HG03354 (cell line): ENCODE results near the gene PTPRG.

Experiments used
- ATAC-seq: cut with Tn5 transposase; IDR thresholded peaks from one replicate; pipeline ENCODE4 v1.9.1; 2021; ENCODE audit warnings: mild to moderate bottlenecking; ENCODE audit not compliant: unreplicated experiment, poor library complexity, severe bottlenecking

The PTPRG gene

DNA sequence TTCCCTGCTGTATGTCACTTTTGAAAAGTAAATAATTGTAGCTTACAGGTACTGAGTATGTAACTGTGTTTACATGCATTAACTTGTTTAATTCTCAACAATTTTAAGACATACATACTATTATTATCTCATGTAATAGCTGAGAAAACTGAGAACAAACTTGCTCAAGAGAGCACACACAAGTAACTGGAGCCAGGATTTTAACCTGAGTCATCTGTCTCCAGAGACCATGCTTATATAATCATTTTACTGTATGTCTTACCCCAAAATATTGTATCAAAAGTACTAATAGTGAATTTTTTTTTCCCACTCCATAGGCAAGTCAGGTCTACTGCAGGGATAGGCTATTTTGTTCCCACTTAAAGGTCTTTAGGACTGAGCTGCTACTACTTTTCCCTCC, 716.6 kb downstream of the PTPRG start:
- no peak for ATAC-seq

DNA sequence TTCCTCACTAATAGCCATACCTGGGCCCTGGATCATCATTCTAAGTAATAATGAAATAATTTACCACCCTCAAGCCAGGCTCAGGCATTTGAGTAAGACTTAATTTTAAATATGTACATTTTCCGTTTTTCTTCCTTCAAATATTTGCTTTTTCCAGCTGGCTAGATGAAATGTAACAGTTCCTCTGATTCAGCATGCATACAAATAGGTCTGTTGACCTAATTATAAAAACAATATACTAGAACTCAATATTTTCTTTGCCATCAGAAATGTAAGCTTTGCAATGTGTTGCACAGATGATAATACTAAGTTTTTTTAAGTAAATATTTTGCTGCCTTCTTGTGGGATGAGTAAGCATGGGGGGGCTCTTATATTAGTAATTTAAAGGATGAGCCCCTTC, 720.4 kb downstream of the PTPRG start:
- no peak for ATAC-seq

DNA sequence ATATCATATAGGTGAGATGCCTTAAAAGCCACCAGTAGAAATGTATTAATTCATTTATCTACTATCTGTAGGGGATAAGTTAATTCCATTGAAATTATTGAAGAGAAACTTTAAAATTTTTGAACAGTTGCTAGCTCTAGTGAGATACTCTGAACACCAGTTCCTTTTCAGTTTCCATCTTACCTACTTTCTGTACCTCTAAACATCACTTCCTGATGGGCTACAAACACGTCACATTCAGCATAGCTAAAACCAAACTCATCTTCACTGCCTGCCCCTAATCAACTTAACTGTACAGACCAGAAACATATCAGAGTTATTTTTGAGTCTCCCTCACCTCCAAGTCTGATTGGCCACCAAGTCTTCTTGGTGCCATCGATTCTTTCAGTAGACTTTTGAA, 723.1 kb downstream of the PTPRG start:
- no peak for ATAC-seq

DNA sequence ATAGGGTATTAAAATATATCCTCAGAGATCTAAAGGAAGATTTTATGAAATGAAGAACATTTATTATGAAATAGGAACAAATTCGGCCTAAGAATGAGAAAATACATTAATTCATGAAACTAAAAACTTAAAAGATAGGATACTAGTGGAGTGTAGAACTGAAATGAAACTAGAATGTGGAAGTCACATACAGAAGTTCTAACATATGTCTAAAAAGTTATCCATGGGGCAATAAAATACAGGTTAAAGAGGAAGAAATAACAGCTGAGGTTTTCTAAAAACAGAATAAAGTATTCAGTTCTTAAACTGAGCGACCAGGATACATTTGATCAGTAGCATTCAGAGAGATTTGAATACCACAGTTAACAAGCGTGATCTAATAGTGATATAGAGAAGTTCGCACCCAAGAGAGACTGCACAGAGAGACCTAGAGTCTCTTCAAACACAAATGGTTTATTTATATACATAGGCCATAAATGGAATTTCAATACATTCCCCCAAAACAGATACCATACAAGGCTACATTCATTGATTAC, 726.1 kb downstream of the PTPRG start:
- no peak for ATAC-seq

DNA sequence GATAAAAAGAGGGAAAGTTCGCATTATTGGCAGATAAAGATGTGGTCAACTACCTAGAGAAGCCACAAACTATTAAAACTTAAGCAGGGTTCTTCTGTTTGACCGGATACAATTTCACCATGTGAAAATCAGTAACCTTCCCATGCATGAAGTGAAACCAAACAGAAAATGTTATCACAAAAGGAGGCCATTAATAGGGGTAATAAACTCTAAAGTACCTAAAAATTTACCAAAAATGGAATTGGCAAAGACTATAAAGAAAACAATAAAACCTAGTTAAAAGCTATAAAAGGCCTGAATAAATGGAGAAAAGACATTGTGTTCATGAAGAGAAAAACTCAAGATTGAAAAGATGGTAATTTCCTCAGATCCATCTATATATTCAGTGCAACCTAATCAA, 728.6 kb downstream of the PTPRG start:
- ATAC-seq, result no peak

DNA sequence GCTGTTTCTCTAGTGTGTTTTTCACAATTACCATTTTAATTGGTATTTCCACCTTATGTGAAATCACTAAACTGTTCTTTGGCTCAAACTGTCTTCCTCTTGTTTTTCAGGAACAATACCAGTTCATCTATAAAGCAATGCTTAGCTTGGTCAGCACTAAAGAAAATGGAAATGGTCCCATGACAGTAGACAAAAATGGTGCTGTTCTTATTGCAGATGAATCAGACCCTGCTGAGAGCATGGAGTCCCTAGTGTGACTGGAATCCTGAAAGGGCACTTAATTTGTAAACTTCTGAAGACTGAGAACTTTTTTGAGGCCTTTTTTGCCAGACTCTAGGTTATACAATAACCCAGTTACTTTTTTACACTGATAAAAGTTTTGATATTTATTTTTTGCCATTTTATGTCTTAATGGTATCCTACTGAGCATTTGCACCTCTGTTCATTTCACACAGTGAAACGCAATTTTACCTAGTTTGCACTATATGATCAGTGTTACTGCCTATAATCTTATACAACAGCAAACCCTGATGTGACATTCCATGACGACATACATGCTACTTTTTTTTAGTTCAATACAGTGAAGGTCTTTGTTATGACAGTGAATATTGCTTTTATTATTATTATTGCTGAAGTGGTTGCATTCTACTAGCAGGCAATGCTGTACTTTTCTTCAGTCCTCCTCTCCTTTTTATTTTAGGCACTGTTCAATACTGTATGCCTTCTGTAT, 731.8 kb downstream of the PTPRG start:
- ATAC-seq, result no peak

DNA sequence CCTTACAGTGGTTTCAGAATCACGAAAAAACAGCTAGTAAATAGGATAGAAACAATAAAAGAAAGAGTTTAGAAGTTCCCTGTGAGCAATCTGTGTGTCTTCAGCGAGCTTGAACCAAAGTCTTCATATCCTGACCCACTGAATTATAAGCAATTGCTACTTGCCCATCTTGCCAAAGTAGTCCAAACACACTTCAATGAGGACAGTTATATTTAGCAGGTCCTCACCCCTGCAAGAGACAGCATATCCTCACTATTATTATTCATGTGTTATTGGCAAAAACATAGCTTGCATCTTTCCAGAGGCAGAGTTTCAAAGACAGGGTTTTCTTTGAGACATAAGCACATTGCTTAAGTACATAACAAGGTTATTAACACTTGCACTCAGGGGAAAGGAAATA, 734.2 kb downstream of the PTPRG start:
- no peak for ATAC-seq

DNA sequence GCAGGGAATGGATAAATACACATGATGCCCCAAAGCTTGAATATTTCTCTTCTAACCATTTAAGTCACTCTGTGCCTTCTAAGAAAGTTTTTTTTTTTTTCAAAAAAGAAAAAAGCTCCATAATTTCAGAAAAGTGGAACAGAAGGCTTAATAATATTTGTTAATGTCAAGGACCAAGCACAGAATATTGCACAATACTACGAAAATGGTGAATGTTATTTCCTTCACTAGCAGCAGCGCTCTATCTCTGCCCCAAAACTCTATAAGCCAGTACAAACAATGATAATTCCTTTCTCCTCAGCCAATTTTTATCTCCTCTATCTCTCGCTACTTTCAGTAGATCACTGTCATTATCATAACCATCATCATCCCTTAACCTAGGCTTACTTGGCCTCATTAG, 739.2 kb downstream of the PTPRG start:
- ATAC-seq, result no peak

DNA sequence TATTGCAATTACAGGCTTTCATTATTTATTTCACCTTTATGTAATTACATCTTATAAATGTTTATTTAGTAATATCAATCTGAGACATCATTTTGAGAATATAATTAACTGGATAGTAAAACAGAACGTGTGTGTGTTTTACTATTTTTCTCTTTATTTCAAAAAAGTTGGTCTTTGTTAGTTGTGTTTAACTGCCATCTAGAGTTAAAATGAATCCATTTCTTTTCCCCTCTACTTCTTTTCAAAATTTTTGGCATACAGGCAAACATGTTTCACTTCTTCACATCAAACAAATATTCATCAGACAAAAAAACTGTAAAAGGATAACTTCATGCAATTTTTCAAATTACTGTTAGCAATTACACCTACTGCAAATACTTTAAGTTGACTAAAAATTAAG, 750.8 kb downstream of the PTPRG start:
- no peak for ATAC-seq

DNA sequence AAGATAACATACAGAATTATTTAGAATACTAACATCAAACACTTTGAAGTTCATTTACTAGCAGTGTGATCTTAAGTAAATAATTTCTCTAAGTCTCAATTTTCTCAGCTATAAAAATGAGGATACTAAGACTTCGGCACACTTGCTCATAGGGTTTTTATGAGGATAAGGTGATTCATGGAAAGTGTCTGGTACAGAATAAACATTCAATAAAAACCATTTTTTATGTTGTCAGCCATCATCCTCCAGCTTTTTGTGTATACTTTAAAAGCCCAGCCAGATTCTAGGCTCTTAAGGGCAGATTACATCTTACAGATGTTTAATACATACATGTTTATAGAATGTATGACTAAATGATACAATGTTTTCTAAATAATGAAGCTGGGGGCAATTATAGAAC, 755.2 kb downstream of the PTPRG start:
- no peak for ATAC-seq

DNA sequence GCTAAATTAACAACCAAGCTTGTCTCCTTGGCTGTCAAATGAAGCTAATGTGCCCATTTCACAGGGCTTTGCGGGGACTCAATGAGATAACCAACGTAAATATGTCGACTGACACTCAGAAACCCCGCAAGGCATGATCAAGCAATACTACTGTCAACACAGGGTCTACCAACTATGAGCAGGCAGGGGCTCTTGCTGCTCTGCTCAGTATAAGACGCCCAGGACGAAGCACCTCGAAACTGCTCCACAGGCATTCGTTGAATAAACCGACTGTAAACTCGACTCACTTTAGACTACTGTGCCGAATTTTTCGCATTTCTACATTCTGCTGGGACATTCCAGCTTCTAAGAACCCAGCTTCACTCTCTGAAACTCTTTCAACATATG, 757.0 kb downstream of the PTPRG start:
- peak; percentile 5 for ATAC-seq

DNA sequence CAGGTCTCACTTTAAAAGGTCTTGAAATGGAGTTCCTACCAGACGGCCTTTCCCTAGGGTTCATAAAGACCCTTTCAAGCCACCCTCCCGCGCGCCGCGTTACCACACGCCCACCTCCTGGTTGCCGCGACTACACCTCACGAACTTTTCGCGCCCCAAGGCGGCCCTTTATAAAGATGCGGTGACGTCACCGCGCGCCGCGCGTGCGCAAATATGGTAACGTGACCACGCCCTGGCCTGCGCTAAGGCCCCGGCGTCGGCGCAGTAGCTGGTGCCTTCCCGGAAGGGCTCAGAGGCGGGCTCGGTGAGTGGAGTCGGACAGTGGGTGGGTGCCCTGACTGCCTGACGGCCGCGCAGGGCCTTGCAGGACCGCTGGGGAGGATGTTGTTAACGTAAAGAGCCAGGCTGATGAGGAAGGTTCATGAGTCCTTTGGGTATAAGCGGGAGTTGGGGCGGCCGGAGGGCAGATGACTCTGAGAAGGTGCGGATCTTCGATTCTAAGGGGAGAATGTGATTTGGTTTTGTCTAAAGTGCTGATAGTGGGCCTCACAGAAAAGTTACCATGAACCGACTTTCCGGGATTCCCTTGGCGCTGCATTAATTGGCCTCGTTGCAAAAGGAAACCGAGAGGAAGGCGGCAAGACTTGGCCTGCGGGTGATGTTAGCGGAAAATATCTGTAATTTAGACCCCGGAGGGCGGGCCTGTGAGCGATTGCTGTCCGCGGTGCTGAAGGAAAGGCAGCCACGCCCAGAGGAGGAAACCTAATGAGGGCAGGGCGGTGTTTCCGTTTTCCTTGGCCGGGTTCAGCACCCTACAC, 757.6 kb downstream of the PTPRG start:
- ATAC-seq, result peak; percentile 97

DNA sequence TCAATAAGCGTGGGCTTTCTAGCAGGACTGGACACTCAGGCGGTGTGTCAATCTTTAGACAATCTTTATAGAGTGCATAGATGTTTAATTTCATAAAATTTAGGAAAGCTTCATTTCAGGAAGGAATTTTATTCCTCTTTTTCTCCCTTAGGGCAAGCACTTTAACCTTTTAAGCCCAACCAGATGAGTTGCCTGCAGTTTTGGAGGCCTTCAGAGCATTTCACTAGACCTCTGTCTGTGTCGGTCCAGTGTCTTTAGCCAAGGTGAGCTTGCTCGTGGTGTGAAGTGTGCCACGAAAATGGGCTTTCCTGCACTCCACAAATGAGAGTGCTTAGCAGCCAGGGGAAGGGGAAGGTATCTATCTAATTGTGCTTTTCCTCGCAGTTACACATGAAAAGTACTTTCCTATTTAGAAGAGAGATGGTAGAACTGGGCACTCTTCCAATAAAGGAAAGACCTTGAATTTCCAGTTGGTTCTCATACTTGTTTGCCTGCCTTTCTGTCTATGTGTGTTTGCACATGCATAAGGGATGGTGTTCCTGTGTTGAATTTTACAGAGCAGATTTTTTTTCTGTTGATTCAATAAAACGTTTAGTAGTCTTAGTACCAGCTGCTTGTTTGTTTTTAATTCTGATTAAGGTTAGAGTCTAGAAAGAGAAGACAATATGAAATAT, 758.3 kb downstream of the PTPRG start:
- ATAC-seq, result no peak

DNA sequence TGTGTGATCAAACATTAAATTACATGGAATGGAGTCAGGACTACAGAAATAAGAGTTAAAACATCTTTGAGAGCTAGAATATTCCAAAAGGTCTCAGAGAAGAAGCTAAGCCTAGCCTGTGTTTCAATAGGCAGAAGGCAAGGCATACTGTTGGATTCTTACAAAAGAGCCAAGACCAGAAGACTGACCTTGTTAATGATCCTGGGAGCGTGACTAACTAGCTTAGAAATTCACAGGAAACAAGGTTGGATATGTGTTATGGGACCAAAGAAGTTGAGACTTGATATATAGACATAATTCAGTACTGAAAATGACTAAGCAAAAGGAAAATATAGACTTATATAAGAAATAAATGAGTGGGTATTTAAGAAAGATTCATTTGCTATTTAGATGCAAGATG, 761.9 kb downstream of the PTPRG start:
- ATAC-seq, result no peak

DNA sequence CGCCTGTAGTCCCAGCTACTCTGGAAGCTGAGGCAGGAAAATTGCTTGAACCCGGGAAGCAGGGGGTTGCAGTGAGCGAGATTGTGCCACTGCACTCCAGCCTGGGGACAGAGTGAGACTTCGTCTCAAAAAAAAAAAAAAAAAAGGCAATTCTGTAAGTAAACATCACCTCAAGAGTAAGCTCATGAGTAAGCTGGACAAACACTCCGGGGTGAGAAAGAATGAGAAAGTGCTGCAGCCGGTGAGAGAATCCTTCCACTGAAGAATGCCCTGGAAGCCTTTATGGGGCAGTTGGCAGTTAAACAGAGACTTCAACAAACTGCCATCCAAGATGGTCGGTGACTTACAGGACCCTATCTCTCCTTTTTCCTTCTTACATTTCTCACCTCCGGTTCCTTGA, 764.5 kb downstream of the PTPRG start:
- ATAC-seq, result no peak

DNA sequence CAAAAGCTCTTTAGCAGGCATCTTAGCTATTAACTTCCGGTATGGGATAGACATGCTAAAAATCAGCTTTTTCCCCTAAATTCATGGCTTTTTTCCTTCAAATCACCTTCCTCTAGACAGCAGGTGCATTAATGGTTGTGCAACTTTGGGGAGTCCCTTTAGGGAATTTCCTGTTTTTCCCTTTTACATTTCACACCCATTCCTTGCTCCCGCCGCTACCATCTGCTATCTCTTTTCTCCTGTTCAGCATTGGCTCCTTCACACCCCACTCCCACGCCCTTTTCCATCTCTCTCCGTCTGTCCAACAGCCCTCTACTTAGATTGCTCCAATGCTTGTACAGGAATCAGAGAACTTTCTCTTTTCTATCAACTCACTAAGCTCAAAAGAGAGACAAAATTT, 768.6 kb downstream of the PTPRG start:
- ATAC-seq, result no peak

DNA sequence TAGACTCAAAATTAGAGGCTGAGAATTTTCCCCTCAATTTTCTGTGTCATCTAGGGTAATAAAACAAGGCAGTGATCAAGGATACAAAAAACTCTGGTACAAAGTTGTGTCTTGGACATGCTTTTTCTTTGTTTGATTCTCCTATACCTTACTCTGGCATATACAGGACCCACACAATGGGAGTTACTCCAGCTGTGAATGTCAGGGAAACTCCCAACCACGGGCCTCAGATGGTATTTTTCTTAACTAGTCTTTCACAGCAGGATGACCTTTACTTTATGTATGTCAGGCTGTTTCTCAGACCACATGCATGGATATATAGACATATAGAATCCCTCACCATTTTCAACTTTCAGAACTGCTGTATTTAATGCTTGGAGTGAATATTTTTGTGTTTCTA, 770.6 kb downstream of the PTPRG start:
- no peak for ATAC-seq

DNA sequence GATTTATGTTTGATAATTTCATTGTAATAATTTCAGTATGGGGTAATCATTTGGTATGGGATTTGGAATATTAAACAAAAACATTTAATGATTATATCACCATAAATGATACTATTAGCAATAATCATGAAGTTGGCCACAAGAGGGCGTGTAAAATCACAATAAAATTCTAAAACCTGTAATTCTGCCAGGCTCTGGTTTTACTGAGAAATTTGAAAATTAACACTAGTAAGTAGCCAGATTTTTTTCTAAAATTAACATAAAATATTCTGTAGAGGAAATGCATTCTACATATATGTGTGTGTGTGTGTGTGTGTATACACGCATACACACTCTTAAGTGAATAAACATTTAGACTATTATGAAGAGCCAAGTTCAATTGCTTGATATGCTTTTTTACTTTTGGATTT, 771.5 kb downstream of the PTPRG start:
- ATAC-seq, result no peak

DNA sequence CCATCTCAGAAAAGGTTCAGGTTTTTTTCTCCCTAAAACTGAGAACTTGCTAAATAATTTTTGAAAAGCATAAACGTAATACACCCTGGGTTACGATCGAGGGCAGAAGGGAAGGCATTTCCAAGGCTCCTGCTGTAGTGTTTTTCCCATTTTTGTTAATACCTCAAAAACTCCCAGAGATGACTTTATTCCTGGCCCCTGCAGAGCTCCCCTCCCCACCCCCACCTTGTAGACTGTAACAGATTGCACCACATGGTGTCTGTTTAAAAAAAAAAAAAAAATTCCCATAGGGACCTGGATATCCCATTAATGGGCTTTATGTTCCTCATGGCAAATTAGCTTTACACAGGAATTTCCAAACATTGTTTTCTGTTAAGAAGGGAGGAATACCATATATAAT, 773.8 kb downstream of the PTPRG start:
- ATAC-seq, result no peak

DNA sequence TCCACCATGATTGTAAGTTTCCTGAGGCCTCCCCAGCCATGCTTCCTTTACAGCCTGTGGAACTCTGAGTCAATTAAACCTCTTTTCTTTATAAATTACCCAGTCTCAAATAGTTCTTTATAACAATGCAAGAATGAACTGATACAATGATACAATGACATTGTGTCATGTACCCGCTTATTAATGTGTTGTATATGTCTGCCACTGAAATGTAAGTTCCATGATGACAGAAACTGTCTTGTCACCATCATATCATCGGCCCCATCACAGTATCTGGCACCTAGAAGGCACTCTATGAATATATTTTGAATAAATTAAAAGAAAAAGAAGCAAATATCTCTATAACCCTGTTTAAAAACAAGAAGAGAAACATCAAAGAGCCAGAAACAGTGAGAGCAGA, 782.4 kb downstream of the PTPRG start:
- ATAC-seq, result no peak
